Left ventricle myocardium inferior (tissue), 1 donor: ENCODE measurements around the gene KCNQ1. TPM values are rescaled to one million over a fixed set of nuclear protein-coding genes. Genes with fewer than 3 reads are reported as not detected.
A peak's percentile ranks its signal among the peaks of the same experiment; 100 is the strongest.

ENCODE experiments used
- DNase-seq: peaks from one replicate; pipeline ENCODE4 v3.0.0-alpha.2; 2020
- H3K27ac ChIP-seq: fragments of 200-600 bp; replicated peaks from 2 replicates; pipeline ENCODE4 v1.8.0; 2021
- H3K27me3 ChIP-seq: fragments of 200-600 bp; 2 replicates; pipeline ENCODE4 v1.8.0; 2021; ENCODE audit warnings: low read depth
- H3K36me3 ChIP-seq: fragments of 200-600 bp; 2 replicates; pipeline ENCODE4 v1.8.0; 2021
- H3K4me1 ChIP-seq: fragments of 200-600 bp; 2 replicates; pipeline ENCODE4 v1.8.0; 2021
- H3K4me3 ChIP-seq: fragments of 200-600 bp; 2 replicates; pipeline ENCODE4 v1.8.0; 2021; ENCODE audit warnings: mild to moderate bottlenecking, moderate library complexity
- H3K9me3 ChIP-seq: fragments of 200-600 bp; replicated peaks from 2 replicates; pipeline ENCODE4 v1.8.0; 2021
- CTCF ChIP-seq: fragments of 200-600 bp; IDR thresholded peaks from 2 replicates; pipeline ENCODE4 v1.8.0; 2021; ENCODE audit warnings: antibody characterized with exemption, mild to moderate bottlenecking, borderline replicate concordance
- intact Hi-C: fragments of 100-400 bp; cut with micrococcal nuclease; formaldehyde crosslinking; loops from one replicate; pipeline ENCODE4 v1.11.0; 2022
- total RNA-seq: library from RNA; stranded (reverse); fragmentation: NEBNext Ultra II Directional; extraction: Animal tissue kit (Norgen Biotek cat#: 25700); gene quantifications from one replicate; pipeline ENCODE4 v1.2.1, GENCODE V29; 2021
- donor health status: DM: no; HTN: yes; CAD: no; lungs with severe emphysema.

The KCNQ1 gene
- total RNA-seq, 1 donor from 2014 or later, result 41.8 TPM

DNA sequence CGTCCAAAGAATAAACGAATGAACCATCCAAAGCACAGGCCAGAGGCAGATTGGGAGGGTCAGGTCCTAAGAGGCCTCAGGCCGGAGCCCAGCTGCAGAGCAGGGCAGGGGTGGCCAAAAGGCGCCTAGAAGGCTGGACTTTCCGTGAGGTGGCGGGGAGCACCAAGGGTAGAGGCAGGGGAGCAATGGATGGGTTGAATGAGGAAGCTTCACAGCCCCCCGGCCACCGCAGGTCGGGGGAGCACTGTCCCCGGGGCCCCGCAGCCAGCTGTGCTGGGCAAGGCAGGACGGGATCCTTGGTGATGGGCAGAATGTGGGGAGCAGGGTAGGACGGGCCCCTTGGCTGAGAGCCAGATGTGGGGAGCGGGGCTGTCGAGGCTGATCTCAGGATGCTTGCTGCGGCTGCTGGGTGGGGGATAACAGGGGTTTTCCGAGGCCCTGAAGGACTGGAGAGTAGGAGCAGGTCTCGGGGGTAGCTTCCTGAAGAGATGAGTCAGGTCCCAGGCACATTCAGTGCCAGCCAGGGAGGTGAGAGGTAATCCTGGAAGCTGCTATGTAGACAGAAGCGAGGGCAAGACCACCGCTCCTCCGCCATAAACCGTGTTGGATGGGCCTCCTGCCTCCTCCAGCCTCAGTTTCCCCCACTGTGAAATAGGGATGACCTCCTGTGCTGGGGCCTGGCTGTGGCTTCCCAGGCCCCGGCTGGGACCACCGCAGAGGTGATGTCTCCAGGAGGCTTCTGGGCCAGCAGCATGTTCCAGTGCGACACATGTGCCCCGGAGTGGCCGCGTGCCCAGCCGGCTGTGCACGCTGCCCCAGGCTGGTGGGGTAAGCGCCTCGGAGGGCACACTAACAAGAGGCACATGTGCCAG, 289.6 kb downstream of the KCNQ1 start:
- H3K4me3 ChIP-seq, result no peak overlapping the region
- H3K9me3 ChIP-seq, result no peaks in the 10 kb centered on the region
- no peak for TF ChIP-seq CTCF
- H3K36me3 ChIP-seq, result no peaks in the 10 kb centered on the region
- intact Hi-C loops, result no loop called here
- DNase-seq, result no peak
- H3K4me1 ChIP-seq, result peaks cover 24% of the 10 kb centered on the region
- no peaks in the 10 kb centered on the region for H3K27me3 ChIP-seq
- no peak overlapping the region for H3K27ac ChIP-seq

DNA sequence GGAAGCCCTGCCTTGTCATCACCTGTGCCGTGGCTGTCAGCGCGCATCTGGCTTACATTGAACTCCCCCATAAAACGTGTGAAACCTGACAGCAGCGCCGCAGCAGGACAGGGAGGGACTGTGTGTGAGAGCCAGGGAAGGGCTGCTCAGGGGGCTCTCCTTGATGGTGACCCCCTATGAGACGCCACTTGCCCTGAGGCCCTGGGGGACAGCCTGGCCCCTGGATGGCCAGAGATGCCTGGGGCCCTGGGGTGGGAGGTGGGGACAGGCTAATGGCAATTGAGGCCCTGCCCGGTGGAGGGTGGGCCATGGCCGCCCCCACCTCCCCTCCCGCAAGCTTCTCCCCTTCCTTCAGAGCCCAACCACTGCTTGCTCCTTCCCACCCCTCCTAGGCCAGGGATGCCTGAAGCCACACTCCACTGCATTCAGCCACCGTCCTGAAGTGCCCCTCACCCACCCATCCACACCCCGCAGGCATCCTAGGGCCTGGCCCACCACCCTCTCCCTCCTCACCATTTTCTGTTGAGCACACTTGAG, 290.3 kb downstream of the KCNQ1 start:
- no peak for DNase-seq
- intact Hi-C loops, result no loop called here

GRCh38 chr11:2736577-2737225, 291.9 kb downstream of the KCNQ1 start:
- TF ChIP-seq CTCF, result no peak
- Histone ChIP-seq H3K36me3 (no peaks in the 10 kb centered on the region), H3K27ac (no peak overlapping the region), H3K27me3 (no peaks in the 10 kb centered on the region), H3K9me3 (no peaks in the 10 kb centered on the region), H3K4me1 (peaks cover 22% of the 10 kb centered on the region), H3K4me3 (no peak overlapping the region)
- DNase-seq, result no peak
- intact Hi-C loops, result no loop called here

More for the DNA sequence above, 290.3 kb downstream of the KCNQ1 start:
- H3K27ac ChIP-seq, result no peak overlapping the region
- TF ChIP-seq CTCF, result no peak
- no peaks in the 10 kb centered on the region for H3K36me3 ChIP-seq
- H3K27me3 ChIP-seq, result no peaks in the 10 kb centered on the region
- no peak overlapping the region for H3K4me3 ChIP-seq
- H3K9me3 ChIP-seq, result no peaks in the 10 kb centered on the region
- H3K4me1 ChIP-seq, result peaks cover 21% of the 10 kb centered on the region

DNA sequence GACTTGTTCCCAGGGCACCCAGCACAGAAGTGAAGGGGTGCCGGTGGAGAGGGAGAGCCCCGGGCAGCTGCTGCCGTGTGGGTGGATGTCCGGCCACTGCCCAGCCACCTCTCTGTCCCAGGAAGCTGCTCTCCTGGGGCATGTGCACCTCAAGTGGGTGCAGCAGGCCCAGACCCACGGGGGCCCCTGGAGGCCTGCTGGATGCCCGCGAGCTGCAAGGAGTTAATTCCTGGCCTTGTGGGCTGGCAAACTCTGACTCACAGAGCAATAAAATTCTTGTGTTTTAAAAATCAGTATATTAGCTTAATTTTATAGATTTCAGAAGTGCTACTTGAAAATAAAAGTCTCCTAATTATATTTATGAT, 292.4 kb downstream of the KCNQ1 start:
- H3K36me3 ChIP-seq, result no peaks in the 10 kb centered on the region
- intact Hi-C loops, result no loop called here
- no peak for DNase-seq
- no peaks in the 10 kb centered on the region for H3K9me3 ChIP-seq
- no peak overlapping the region for H3K27ac ChIP-seq
- no peak overlapping the region for H3K4me3 ChIP-seq
- H3K4me1 ChIP-seq, result peaks cover 24% of the 10 kb centered on the region
- H3K27me3 ChIP-seq, result no peaks in the 10 kb centered on the region
- TF ChIP-seq CTCF, result no peak

- H3K4me1 ChIP-seq, result peaks cover 24% of the 10 kb centered on the region
- intact Hi-C loops, result no loop called here
- no peak for TF ChIP-seq CTCF
- H3K9me3 ChIP-seq, result no peaks in the 10 kb centered on the region
- no peaks in the 10 kb centered on the region for H3K27me3 ChIP-seq
- peak; percentile 46 for DNase-seq
- no peak overlapping the region for H3K4me3 ChIP-seq
- no peaks in the 10 kb centered on the region for H3K36me3 ChIP-seq
- no peak overlapping the region for H3K27ac ChIP-seq
These were observed 293.1 kb downstream of the KCNQ1 start for GRCh38 chr11:2737866-2738265.
